HepG2 (cell line): ENCODE measurements around the gene RASD2. TPM values are rescaled to one million over a fixed set of nuclear protein-coding genes. Genes with fewer than 3 reads are reported as not detected.

Experiments used
- ATAC-seq: fragments of 200-7000 bp; cut with Tn5 transposase; 3 replicates; pipeline ENCODE4 v1.9.1; 2020; ENCODE audit warnings: mild to moderate bottlenecking, moderate library complexity
- BruUV-seq: library from RNA; stranded (reverse); fragments of 400-500 nt; replicated peaks from 2 replicates; lab custom pipeline; 2021; lab: Mats Ljungman, UMichigan
- CTCF ChIA-PET: fragments of 300-600 bp; formaldehyde crosslinking; extraction: SDS; loops from one replicate; lab custom pipeline; 2021; ENCODE audit warnings: low total read pairs, inconsistent platforms, low intra/inter-chr PET ratio; lab: Yijun Ruan, JAX
- POLR2A ChIA-PET: fragments of 350-600 bp; sonication (Branson Sonifier 250); formaldehyde crosslinking; loops from one replicate; lab custom pipeline; 2020; ENCODE audit warnings: antibody characterized with exemption, inconsistent platforms; lab: Yijun Ruan, JAX
- DNase-seq: peaks from one replicate; pipeline ENCODE4 v3.0.0-alpha.2; 2015; ENCODE audit warnings: low spot score
- FAIRE-seq: peaks from 3 replicates; lab custom pipeline; 2011; peaks lifted over from hg19 to GRCh38; lab: Jason Lieb, UNC
- H2AFZ ChIP-seq: one replicate; pipeline ENCODE4 v1.6.1; 2011; ENCODE audit warnings: low read length, inconsistent platforms
- H3K27ac ChIP-seq: fragments of 300-600 bp; 3 replicates; pipeline ENCODE4 v1.8.0; 2011; ENCODE audit warnings: mixed run types, mild to moderate bottlenecking, mixed read lengths, low read length, inconsistent platforms; ENCODE audit not compliant: insufficient read depth; ENCODE audit errors: extremely low read length
- H3K27me3 ChIP-seq, 2 experiments: fragments of 200-600 bp in 1 of 2; 2 replicates in 1 of 2; 3 replicates in 1 of 2; pipeline versions ENCODE4 v1.6.0 to v1.8.0; 2011; ENCODE audit warnings: low read length in 2 of 2, mild to moderate bottlenecking in 2 of 2, moderate library complexity in 2 of 2, inconsistent platforms in 1 of 2; ENCODE audit not compliant: insufficient read depth in 2 of 2, control insufficient read depth in 1 of 2
- H3K36me3 ChIP-seq, 2 experiments: fragments of 200-600 bp in 1 of 2; replicated peaks in 1 of 2; 2 replicates in 1 of 2; 3 replicates in 1 of 2; pipeline versions ENCODE4 v1.5.1 to v1.8.0; 2011; ENCODE audit warnings: low read length in 2 of 2, inconsistent platforms in 1 of 2; ENCODE audit not compliant: insufficient read depth in 2 of 2, control insufficient read depth in 1 of 2
- H3K4me1 ChIP-seq: 2 replicates; pipeline ENCODE4 v1.5.1; 2012; ENCODE audit warnings: low read length, inconsistent platforms; ENCODE audit not compliant: insufficient read depth
- H3K4me2 ChIP-seq: 2 replicates; pipeline ENCODE4 v1.6.0; 2011; ENCODE audit warnings: low read depth, low read length, inconsistent platforms
- H3K4me3 ChIP-seq, 3 experiments: fragments of 200-600 bp in 1 of 3; sonication (generic), shearing (Covaris generic) in 1 of 3; replicated peaks in 1 of 3; 2 replicates each; pipeline ENCODE4 v1.5.1; 2011 to 2016; ENCODE audit warnings: low read length in 3 of 3, inconsistent platforms in 2 of 3, low read depth in 2 of 3, mild to moderate bottlenecking in 2 of 3, control low read depth in 1 of 3, mixed read lengths in 1 of 3; ENCODE audit not compliant: insufficient read depth in 1 of 3
- H3K79me2 ChIP-seq: one replicate; pipeline ENCODE4 v1.6.1; 2011; ENCODE audit warnings: low read length, inconsistent platforms; ENCODE audit not compliant: insufficient read depth
- H3K9ac ChIP-seq: 2 replicates; pipeline ENCODE4 v1.6.0; 2011; ENCODE audit warnings: mild to moderate bottlenecking, low read depth, low read length, inconsistent platforms; ENCODE audit not compliant: insufficient read depth
- H3K9me3 ChIP-seq: 2 replicates; pipeline ENCODE4 v1.5.1; 2012; ENCODE audit warnings: mild to moderate bottlenecking, low read length
- H4K20me1 ChIP-seq: 2 replicates; pipeline ENCODE4 v1.6.0; 2011; ENCODE audit warnings: inconsistent platforms, mild to moderate bottlenecking, low read length, moderate library complexity; ENCODE audit not compliant: insufficient read depth
- ARNTL ChIP-seq: sonication (generic); formaldehyde crosslinking; IDR thresholded peaks from 2 replicates; pipeline ENCODE4 v1.4.0; 2020; ENCODE audit warnings: mild to moderate bottlenecking, missing genetic modification reagents
- CEBPG ChIP-seq: IDR thresholded peaks from 2 replicates; pipeline ENCODE4 v1.6.1; 2016
- EED ChIP-seq: sonication (generic); formaldehyde crosslinking; IDR thresholded peaks from 2 replicates; pipeline ENCODE4 v1.5.0; 2020; ENCODE audit warnings: mild to moderate bottlenecking, missing genetic modification reagents
- KDM4B ChIP-seq: sonication (generic); formaldehyde crosslinking; IDR thresholded peaks from 2 replicates; pipeline ENCODE4 v1.4.0; 2020; ENCODE audit warnings: missing genetic modification reagents
- MAX ChIP-seq: IDR thresholded peaks from 2 replicates; pipeline ENCODE4 v1.6.1; 2012; ENCODE audit warnings: inconsistent platforms
- RAD21 ChIP-seq: fragments of 450-650 bp; formaldehyde crosslinking; IDR thresholded peaks from 2 replicates; pipeline ENCODE4 v1.5.0; 2020; ENCODE audit warnings: mild to moderate bottlenecking
- RCOR2 ChIP-seq: IDR thresholded peaks from 2 replicates; pipeline ENCODE4 v1.6.1; 2016; ENCODE audit warnings: missing biosample characterization, missing genetic modification reagents
- SNRNP70 ChIP-seq: fragments of 200-400 bp; formaldehyde crosslinking; IDR thresholded peaks from 2 replicates; pipeline ENCODE4 v1.6.1; 2017; ENCODE audit warnings: mild to moderate bottlenecking, low read depth, low read length, moderate library complexity
- ZBTB7A ChIP-seq: sonication (generic); formaldehyde crosslinking; IDR thresholded peaks from 2 replicates; pipeline ENCODE4 v1.8.0; 2022; ENCODE audit warnings: mild to moderate bottlenecking, missing genetic modification reagents
- ZNF20 ChIP-seq: sonication (generic); formaldehyde crosslinking; IDR thresholded peaks from 2 replicates; pipeline ENCODE4 v1.4.0; 2020; ENCODE audit warnings: mild to moderate bottlenecking, moderate library complexity, missing genetic modification reagents
- ZNF501 ChIP-seq: sonication (generic); formaldehyde crosslinking; IDR thresholded peaks from 2 replicates; pipeline ENCODE4 v1.5.1; 2020; ENCODE audit warnings: mild to moderate bottlenecking, moderate library complexity, missing genetic modification reagents
- ZNF512 ChIP-seq: sonication (generic); formaldehyde crosslinking; IDR thresholded peaks from 2 replicates; pipeline ENCODE4 v1.4.0; 2020; ENCODE audit warnings: mild to moderate bottlenecking, missing genetic modification reagents
- ZNF543 ChIP-seq: sonication (generic); formaldehyde crosslinking; IDR thresholded peaks from 2 replicates; pipeline ENCODE4 v1.4.0; 2020; ENCODE audit warnings: mild to moderate bottlenecking, missing genetic modification reagents
- ZNF709 ChIP-seq: sonication (generic); formaldehyde crosslinking; IDR thresholded peaks from 2 replicates; pipeline ENCODE4 v1.5.0; 2020; ENCODE audit warnings: mild to moderate bottlenecking, missing genetic modification reagents
- WGBS: methylation state at CpG from one replicate; pipeline ENCODE4 v1.1.6; 2017; ENCODE audit warnings: low lambda C conversion rate; 5-methylcytosine and 5-hydroxymethylcytosine counted together
- in situ Hi-C: cut with HindIII; loops from 2 replicates; pipeline ENCODE4 v1.10.0; 2017; ENCODE audit warnings: low pct_unique_long_range_greater_than_20kb; ENCODE audit not compliant: extremely low pct_ligation_motif_present
- intact Hi-C: fragments of 100-400 bp; cut with micrococcal nuclease; formaldehyde crosslinking; loops from one replicate; pipeline ENCODE4 v1.10.0; 2022; ENCODE audit not compliant: unreplicated experiment
- polyA plus RNA-seq, 8 experiments: library from polyadenylated mRNA; depleted of rRNA in 3 of 8; stranded (reverse) in 7 of 8; unstranded in 1 of 8; fragments of >200 nt; fragmentation: Illumina TruSeq in 4 of 8; extraction: Trizol in 4 of 8; gene quantifications; 2 replicates each; pipeline versions ENCODE4 v1.2.1 to v1.2.3, GENCODE V29; 2011 to 2016; ENCODE audit warnings: low read depth in 4 of 8, missing spikeins in 1 of 8, mixed read lengths in 1 of 8; ENCODE audit not compliant: insufficient read depth in 1 of 8
- total RNA-seq, 5 experiments: library from RNA; depleted of rRNA; stranded (reverse); fragments of >200 nt; fragmentation: Illumina TruSeq; extraction: Trizol; gene quantifications; 2 replicates each; pipeline ENCODE4 v1.2.3, GENCODE V29; 2016; ENCODE audit warnings: low read depth in 1 of 5
- TF ChIP-seq, protein P1 (sequence below): sonication (generic); formaldehyde crosslinking; IDR thresholded peaks from 2 replicates; pipeline ENCODE4 v1.5.0; 2020; ENCODE audit warnings: missing genetic modification reagents, mild to moderate bottlenecking, borderline replicate concordance

The RASD2 gene
- total and polyA plus RNA-seq, 2 of the 13 experiments (the other 11 are each of a cell fraction or from before 2014, with no cell fraction given), result not detected

GRCh38 chr22:35549328-35549727 lies 8.7 kb downstream of the RASD2 start:
- ATAC-seq, result no peak
- TF ChIP-seq ZBTB7A (CRISPR knock-in tag) (no peak), ZNF20 (CRISPR knock-in tag) (no peak), ARNTL (CRISPR knock-in tag) (no peak), CEBPG (no peak), ZNF709 (no peak), MAX (no peak), EED (CRISPR knock-in tag) (no peak), ZNF501 (CRISPR knock-in tag) (no peak), SNRNP70 (no peak), ZNF543 (CRISPR knock-in tag) (no peak), KDM4B (CRISPR knock-in tag) (no peak), RAD21 (no peak), RCOR2 (CRISPR knock-in tag) (no peak), ZNF512 (no peak)
- TF ChIP-seq, protein P1, sequence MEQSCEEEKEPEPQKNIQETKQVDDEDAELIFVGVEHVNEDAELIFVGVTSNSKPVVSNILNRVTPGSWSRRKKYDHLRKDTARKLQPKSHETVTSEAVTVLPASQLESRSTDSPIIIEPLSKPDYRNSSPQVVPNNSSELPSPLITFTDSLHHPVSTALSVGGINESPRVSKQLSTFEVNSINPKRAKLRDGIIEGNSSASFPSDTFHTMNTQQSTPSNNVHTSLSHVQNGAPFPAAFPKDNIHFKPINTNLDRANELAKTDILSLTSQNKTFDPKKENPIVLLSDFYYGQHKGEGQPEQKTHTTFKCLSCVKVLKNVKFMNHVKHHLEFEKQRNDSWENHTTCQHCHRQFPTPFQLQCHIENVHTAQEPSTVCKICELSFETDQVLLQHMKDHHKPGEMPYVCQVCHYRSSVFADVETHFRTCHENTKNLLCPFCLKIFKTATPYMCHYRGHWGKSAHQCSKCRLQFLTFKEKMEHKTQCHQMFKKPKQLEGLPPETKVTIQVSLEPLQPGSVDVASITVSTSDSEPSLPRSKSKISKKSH (CRISPR knock-in tag), result no peak
- ChIA-PET POLR2A (no interaction called here), CTCF (no interaction called here)
- H3K79me2 ChIP-seq, result no peaks in the 10 kb centered on the region
- peaks cover 5 to 60% of the 10 kb centered on the region in 2 experiments; a peak in 4 of 5 replicates for H3K27me3 ChIP-seq
- intact Hi-C loops (no loop called here), in situ Hi-C loops (no loop called here)
- no peak overlapping the region for H2AFZ ChIP-seq
- no peaks in the 10 kb centered on the region for H4K20me1 ChIP-seq
- peaks cover 9% of the 10 kb centered on the region for H3K4me1 ChIP-seq
- WGBS, result 14% methylated on average over 11 of the region's 11 CpGs
- no peaks in the 10 kb centered on the region for H3K9me3 ChIP-seq
- BruUV-seq, result no TSS peak
- no peaks in the 10 kb centered on the region for H3K36me3 ChIP-seq
- no peak overlapping the region for H3K27ac ChIP-seq
- no peak overlapping the region for H3K9ac ChIP-seq
- DNase-seq, result no peak
- H3K4me2 ChIP-seq, result no peak overlapping the region
- no peak overlapping the region for H3K4me3 ChIP-seq
- FAIRE-seq, result no peak
